Rectal smooth muscle tissue (tissue), 1 donor: ENCODE results near the gene LGALS3.
A peak's percentile ranks its signal among the peaks of the same experiment; 100 is the strongest.

ENCODE experiments used
- H3K27ac ChIP-seq: one replicate; pipeline ENCODE4 v1.7.0; 2013; ENCODE audit warnings: low read depth, low read length, inconsistent platforms
- H3K27me3 ChIP-seq: one replicate; pipeline ENCODE4 v1.7.0; 2013; ENCODE audit warnings: low read length; ENCODE audit not compliant: control insufficient read depth, insufficient read depth
- H3K36me3 ChIP-seq: one replicate; pipeline ENCODE4 v1.7.0; 2013; ENCODE audit warnings: low read length; ENCODE audit not compliant: control insufficient read depth, insufficient read depth
- H3K4me1 ChIP-seq: one replicate; pipeline ENCODE4 v1.7.0; 2013; ENCODE audit warnings: low read length; ENCODE audit not compliant: control insufficient read depth, insufficient read depth
- H3K4me3 ChIP-seq: one replicate; pipeline ENCODE4 v1.7.0; 2013; ENCODE audit warnings: low read length
- H3K9ac ChIP-seq: one replicate; pipeline ENCODE4 v1.7.0; 2013; ENCODE audit warnings: low read length

Gene LGALS3

DNA sequence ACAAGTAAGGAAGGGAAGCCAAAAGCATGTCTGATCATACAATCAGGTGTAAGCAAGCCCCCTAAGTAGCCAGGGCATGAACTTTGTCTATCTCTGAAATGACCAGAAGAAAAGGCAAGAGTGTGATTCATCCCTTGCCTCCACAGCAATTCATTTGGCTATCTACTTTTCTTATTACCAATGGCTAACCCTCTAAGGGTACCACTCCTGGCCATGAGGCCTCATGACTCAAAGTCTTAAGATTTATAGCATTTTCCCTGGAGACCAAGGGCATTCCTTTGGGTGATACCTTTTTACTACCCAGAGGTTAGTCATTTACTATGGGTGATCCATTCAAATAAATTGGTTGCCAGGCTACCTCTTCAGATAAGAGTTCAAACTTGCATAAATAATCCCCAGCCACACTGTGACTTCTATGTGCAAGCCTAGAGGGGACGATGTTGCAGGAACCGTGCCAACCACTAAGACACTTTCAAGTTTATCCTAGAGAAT lies 1.5 kb upstream of the LGALS3 start:
- H3K36me3 ChIP-seq: no peaks in the 10 kb centered on the region
- no peak overlapping the region for H3K9ac ChIP-seq
- no peak overlapping the region for H3K27ac ChIP-seq
- H3K4me1 ChIP-seq: peaks cover 7% of the 10 kb centered on the region
- H3K27me3 ChIP-seq: no peaks in the 10 kb centered on the region
- no peak overlapping the region for H3K4me3 ChIP-seq

DNA sequence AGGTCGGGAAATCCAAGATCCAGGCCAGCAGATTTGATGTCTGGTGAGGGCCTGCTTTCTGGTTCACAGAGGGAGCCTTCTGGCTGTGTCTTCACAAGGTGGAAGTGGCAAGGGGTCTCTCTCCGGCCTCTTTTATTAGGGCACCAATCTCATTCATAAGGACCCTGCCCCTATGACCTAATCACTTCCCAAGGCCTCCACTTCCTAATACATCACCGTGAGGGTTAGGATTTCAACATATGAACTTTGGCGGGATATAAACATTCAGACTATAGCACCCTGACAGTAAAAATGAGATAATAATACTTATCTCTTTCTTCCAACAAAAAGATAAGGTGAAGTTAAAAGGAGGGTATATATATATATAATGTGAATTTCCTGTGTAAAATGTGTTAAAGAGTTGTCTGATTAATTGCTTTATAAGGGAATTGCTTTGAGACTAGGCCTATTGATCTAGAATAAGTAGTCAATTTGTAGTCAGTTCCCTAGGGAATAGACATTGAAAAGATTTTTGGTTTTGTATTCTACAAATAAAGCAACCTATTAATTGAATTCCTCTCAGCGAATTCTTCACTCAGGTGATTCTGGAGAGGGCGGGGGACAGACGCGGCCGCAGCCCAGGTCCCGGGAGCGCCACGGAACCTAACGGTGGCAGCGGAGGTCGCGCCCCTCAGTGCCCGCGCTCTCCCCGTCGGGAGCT lies 516 bp upstream of the LGALS3 start:
- Histone ChIP-seq H3K27me3 (no peaks in the 10 kb centered on the region), H3K36me3 (no peaks in the 10 kb centered on the region), H3K9ac (no peak overlapping the region), H3K27ac (peak overlapping the region; percentile 66), H3K4me3 (peak overlapping the region; percentile 89), H3K4me1 (peaks cover 5% of the 10 kb centered on the region)

DNA sequence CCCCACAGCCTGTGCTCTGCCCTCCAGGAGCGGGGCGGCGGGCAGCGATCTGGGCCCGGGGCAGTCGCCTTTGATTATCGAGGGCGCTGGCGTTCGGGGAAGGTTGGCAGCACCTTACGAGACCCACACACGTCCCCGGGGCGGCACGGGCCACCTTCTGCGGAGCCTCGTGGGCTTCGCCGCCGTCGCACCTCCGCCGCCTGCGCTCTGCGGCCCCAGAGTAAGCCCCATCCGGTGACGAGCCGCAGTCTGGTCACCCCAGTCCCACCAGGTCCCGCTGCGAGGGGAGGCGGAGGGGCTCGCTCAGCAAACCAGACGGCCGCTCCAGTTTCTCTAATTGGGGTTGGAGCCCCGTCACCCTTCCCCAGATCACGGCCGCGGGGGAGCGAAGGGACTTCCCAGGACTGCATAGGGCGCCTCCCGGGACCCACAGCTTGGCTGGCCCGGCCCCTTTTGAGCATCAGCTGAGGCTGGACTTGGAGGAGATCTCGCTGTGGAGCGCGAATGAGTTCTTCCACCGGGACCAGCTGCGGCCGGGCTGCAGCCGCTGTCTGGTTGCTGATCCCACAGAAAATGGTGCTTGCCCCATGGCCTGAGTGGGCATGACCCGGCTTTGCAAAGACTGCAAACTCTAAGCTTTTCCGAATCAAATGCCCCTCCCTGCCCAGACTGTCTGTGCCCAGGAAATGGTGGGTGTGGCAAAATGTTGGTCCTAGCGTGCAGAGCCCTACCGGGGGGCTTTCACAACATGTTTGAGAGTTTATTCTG lies 560 bp downstream of the LGALS3 start:
- peak overlapping the region; percentile 91 for H3K27ac ChIP-seq
- no peaks in the 10 kb centered on the region for H3K36me3 ChIP-seq
- peak overlapping the region; percentile 89 for H3K4me3 ChIP-seq
- H3K4me1 ChIP-seq: peaks cover 5% of the 10 kb centered on the region
- peak overlapping the region; percentile 66 for H3K9ac ChIP-seq
- H3K27me3 ChIP-seq: no peaks in the 10 kb centered on the region

DNA sequence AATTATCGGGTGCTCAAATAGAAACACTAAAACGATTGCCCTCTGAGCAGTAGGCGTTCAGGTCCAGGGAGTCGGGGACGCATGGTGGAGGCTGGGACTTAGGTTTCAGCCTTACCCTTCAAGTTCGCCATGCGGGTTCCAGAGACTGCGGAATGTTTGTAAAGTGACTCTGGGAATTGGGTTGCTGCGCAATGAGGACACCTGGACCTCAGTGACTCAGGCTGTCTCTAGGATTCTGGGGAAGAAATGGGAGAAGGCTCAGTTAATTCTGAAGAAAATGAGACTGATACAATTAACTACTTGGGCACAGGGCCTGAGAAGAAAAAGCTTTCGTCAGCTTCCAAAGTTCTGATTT lies 1.1 kb downstream of the LGALS3 start:
- peaks cover 5% of the 10 kb centered on the region for H3K4me1 ChIP-seq
- no peaks in the 10 kb centered on the region for H3K36me3 ChIP-seq
- no peaks in the 10 kb centered on the region for H3K27me3 ChIP-seq
- H3K9ac ChIP-seq: peak overlapping the region; percentile 66
- peak overlapping the region; percentile 89 for H3K4me3 ChIP-seq
- H3K27ac ChIP-seq: peak overlapping the region; percentile 91

DNA sequence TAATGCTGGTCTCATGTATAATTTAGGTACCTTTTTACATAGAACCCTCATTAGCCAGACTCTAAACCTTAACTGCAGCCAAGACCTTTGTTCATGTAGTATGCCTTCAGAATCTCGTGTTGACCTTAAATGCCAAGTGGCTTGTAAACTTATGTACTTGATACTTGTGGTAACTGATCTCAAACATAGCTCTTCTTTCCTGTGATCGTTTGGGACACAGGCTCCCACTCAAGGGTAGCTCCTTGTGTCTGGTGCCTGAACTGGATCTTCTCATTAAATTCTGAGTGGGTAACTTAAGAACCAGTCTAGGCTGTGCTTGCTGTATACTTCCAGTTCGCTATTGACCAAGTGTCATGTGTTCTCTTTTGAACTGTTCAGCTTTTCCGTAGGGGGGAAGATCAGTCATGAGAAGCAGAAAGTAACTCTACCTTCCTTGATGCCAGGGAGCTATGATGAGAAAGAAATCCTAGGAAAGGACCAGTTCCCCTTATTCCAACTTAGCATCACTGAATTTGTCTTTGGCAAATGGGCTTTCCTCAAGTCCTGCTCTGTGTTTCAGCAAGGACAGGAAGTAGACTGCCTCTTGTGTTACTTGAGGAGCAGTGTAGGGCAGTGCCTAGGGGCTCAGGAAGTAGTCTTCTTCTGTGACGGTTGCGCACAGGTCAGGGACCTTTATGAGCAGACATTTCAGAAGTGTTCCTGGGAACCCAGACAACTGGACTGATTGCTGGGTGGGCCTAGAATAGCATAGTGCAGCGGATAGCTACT lies 2.5 kb downstream of the LGALS3 start:
- Histone ChIP-seq H3K4me3 (peak overlapping the region; percentile 56), H3K27ac (peak overlapping the region; percentile 0), H3K4me1 (peaks cover 13% of the 10 kb centered on the region), H3K36me3 (no peaks in the 10 kb centered on the region), H3K27me3 (no peaks in the 10 kb centered on the region), H3K9ac (peak overlapping the region; percentile 29)

DNA sequence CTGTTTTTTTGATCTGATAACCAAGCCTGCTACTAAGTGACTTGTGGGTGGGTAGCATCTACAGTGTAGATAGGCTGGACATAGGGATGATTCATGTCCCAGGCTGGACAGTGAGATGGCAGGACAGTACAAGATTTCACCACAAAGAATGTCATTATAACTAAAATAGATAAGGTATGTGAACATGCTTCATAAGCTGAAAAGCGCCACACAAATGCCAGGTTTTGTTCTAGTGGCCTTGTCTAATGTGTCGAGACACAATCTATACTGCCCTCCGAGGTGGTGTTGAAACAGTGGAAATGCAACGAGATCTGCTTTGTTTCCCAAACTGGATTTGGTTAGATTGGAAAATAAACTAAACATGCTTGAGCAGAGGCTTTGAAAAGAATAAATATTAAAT lies 4.4 kb downstream of the LGALS3 start:
- Histone ChIP-seq H3K4me1 (peaks cover 22% of the 10 kb centered on the region), H3K4me3 (no peak overlapping the region), H3K36me3 (no peaks in the 10 kb centered on the region), H3K27me3 (no peaks in the 10 kb centered on the region), H3K27ac (peak overlapping the region; percentile 21), H3K9ac (no peak overlapping the region)

DNA sequence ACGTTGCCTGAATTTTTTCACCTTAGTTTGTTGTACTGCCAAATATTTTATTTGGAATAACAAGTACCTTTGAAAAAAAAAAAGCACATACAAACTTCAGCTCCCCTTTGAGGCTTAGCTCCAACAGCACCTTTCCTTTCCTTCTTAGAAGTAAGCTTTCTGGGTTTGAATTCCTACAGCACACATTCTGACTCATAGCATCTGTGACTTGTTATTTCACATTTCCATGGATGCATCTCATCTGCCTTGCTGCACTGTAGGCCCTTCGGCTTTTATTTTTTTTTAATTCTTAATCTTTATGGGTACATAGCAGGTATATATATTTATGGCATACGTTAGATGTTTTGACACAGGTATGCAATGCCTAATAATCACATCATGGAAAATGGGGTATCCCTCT lies 7.2 kb downstream of the LGALS3 start:
- Histone ChIP-seq H3K36me3 (peaks cover 22% of the 10 kb centered on the region), H3K4me1 (peaks cover 19% of the 10 kb centered on the region), H3K27me3 (no peaks in the 10 kb centered on the region), H3K27ac (no peak overlapping the region), H3K9ac (no peak overlapping the region), H3K4me3 (no peak overlapping the region)

DNA sequence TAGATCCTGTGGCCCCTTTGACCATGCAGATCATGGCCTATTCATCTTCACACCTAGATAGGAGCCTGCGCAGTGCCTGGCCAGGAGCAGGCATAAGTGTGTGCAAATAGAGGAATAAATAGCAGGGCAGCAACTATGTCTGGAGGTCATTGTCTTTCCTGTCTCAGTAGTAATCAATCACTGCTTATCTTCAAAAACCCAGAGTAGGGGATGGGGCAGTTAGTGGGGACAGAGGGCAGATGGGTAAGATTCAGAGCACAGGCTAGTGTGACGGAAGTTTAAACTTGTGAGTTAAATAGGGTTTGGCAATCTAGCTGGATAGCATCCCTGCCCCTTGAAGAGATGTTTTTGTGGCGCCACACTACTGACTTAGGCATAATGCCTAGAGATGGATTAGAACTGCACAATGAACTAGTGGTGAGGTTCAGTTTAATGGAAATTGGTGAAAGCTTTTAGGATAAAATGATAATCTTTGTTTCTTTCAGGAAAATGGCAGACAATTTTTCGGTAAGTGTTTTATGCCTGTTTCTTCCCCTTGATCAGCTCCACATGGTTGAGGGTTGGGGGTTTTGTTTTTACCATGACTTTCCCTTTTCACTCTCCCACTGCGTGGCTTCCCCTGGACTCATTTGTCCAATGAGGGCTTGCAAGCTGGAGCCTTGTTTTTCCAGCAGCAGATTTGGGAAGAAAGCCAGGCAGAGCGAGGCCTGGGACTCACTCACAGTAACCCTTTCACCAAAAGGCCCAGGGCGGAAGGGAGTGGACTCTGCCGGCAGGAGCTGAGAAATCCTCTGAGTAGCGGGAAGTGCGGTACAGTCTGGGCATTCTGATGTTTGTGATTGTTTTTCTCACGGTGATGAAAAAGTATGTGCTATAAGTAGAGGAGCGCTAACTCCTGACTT lies 8.1 kb downstream of the LGALS3 start:
- no peak overlapping the region for H3K9ac ChIP-seq
- H3K4me1 ChIP-seq: peaks cover 17% of the 10 kb centered on the region
- H3K27ac ChIP-seq: peak overlapping the region; percentile 71
- peak overlapping the region; percentile 31 for H3K4me3 ChIP-seq
- H3K27me3 ChIP-seq: no peaks in the 10 kb centered on the region
- H3K36me3 ChIP-seq: peaks cover 25% of the 10 kb centered on the region

DNA sequence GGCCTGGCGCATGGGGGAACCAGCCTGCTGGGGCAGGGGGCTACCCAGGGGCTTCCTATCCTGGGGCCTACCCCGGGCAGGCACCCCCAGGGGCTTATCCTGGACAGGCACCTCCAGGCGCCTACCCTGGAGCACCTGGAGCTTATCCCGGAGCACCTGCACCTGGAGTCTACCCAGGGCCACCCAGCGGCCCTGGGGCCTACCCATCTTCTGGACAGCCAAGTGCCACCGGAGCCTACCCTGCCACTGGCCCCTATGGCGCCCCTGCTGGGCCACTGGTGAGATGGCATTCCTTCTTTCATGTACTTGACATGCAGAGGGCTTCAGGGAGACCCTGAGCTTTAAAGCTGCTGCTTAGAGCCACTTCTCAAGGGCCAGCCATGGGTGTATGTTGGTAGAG lies 9.0 kb downstream of the LGALS3 start:
- H3K4me3 ChIP-seq: peak overlapping the region; percentile 31
- H3K27ac ChIP-seq: peak overlapping the region; percentile 71
- H3K27me3 ChIP-seq: no peaks in the 10 kb centered on the region
- peaks cover 17% of the 10 kb centered on the region for H3K4me1 ChIP-seq
- H3K9ac ChIP-seq: no peak overlapping the region
- H3K36me3 ChIP-seq: peaks cover 27% of the 10 kb centered on the region

DNA sequence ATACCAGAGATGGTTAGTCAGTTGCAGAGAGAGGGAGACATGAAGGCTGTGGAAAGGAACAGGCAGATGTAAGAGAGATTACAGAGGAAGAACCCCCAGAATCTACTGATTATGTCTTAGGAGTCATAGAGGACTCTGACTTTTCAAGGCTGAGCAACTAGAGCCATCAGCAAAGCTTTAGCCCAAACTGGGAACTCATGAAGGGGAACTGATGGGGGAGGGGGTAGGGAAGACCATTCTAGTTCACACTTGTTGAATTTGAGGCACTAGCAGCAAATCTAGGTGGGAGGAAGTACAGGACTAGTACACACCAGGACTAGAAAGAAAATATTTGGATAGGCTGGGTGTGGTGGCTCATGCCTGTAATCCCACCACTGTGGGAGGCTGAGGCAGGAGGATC lies 10.1 kb downstream of the LGALS3 start:
- H3K27ac ChIP-seq: no peak overlapping the region
- H3K36me3 ChIP-seq: peaks cover 27% of the 10 kb centered on the region
- no peaks in the 10 kb centered on the region for H3K27me3 ChIP-seq

DNA sequence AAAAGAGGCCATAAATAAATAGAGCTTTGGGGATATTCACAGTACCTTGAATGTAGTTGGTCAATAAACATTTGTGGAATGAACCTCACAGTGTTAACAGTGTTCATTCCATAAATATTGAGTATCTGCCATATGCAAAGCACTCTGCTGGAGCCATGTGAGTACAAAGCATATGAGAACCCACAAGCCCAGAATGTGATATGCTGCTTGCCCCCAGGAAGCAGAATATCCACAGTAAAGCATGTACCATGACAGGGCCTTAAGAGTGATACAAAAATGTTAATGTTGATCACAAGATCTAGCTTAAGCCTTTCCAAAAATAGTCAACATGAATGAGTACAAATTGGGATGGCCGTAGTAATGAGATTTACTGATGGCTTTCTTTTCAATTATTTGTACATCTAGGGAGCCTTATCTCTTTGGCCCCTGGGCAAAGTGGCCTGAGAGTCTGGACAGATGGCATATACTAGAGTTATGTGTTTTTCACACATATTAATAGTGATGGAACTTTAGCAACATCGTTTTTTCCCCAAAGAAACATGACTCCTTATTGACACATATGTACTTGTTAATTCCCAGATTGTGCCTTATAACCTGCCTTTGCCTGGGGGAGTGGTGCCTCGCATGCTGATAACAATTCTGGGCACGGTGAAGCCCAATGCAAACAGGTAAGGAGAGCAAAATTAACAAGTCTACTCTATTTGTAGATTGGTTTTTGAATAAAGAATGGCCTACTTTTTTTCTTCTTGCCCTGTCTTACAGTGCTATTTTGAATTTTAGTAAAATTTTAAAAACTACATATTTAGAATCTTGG lies 10.9 kb downstream of the LGALS3 start:
- Histone ChIP-seq H3K27ac (no peak overlapping the region), H3K4me3 (no peak overlapping the region), H3K4me1 (peaks cover 17% of the 10 kb centered on the region), H3K27me3 (no peaks in the 10 kb centered on the region), H3K36me3 (peaks cover 27% of the 10 kb centered on the region), H3K9ac (no peak overlapping the region)

More for the DNA sequence above, 10.1 kb downstream of the LGALS3 start:
- Histone ChIP-seq H3K4me3 (no peak overlapping the region), H3K4me1 (peaks cover 17% of the 10 kb centered on the region), H3K9ac (no peak overlapping the region)
